Mammary epithelial cell (primary cell): Measurements from ENCODE around the gene DNAJB12.
"Not testable (repeated sequence)": the region's sequence is repeated elsewhere in the genome, so short reads cannot be mapped to it uniquely, and the experiment has no call there.

Experiments used
- EZH2 ChIP-seq: IDR thresholded peaks from 2 replicates; pipeline ENCODE4 v1.6.1; 2012; ENCODE audit warnings: low read length, inconsistent platforms, borderline replicate concordance
- TF ChIP-seq, protein P1 (sequence below), 2 donors: IDR thresholded peaks in 1 of 2; conservative IDR thresholded peaks in 1 of 2; 2 replicates each; pipeline ENCODE4 v1.5.1; 2011 to 2012; ENCODE audit warnings: inconsistent platforms in 2 of 2, low read length in 2 of 2, mild to moderate bottlenecking in 2 of 2, control low read depth in 1 of 2, low read depth in 1 of 2; ENCODE audit not compliant: insufficient read depth in 1 of 2; ENCODE audit errors: extremely low read depth in 1 of 2

DNA sequence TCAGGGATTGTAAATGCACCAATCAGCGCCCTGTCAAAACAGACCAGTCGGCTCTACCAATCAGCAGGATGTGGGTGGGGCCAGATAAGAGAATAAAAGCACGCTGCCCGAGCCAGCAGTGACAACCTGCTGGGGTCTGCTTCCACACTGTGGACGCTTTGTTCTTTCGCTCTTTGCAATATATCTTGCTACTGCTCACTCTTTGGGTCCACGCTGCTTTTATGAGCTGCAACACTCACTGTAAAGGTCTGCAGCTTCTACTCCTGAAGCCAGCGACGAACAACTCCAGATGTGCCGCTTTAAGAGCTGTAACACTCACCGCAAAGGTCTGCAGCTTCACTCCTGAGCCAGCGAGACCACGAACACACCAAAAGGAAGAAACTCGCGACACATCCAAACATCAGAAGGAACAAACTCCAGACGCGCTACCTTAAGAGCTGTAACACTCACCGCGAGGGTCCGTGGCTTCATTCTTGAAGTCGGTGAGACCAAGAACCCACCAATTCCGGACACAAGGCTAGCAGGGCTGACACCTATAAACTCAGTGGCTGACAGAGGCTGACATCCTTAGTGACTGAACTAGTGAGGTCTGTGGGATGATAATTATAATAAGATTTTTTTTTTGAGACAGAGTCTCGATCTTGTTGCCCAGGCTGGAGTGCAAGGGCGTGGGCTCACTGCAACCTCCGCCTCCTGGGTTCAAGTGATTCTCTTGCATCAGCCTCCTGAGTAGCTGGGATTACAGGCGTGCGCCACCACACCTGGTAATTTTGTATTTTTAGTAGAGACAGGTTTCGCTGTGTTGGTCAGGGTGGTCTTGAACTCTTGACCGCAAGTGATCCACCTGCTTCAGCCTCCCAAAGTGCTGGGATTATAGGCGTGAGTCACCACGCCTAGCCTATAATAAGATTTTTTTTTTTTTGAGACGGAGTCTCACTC lies 27.8 kb downstream of the DNAJB12 start:
- TF ChIP-seq, protein P1, sequence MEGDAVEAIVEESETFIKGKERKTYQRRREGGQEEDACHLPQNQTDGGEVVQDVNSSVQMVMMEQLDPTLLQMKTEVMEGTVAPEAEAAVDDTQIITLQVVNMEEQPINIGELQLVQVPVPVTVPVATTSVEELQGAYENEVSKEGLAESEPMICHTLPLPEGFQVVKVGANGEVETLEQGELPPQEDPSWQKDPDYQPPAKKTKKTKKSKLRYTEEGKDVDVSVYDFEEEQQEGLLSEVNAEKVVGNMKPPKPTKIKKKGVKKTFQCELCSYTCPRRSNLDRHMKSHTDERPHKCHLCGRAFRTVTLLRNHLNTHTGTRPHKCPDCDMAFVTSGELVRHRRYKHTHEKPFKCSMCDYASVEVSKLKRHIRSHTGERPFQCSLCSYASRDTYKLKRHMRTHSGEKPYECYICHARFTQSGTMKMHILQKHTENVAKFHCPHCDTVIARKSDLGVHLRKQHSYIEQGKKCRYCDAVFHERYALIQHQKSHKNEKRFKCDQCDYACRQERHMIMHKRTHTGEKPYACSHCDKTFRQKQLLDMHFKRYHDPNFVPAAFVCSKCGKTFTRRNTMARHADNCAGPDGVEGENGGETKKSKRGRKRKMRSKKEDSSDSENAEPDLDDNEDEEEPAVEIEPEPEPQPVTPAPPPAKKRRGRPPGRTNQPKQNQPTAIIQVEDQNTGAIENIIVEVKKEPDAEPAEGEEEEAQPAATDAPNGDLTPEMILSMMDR (conservative IDR thresholded peaks at IDR 0.05 in 1 of 2, IDR thresholded peaks at IDR 0.05 in 1 of 2; ENCODE audit: extremely low read depth in 1 of 2, insufficient read depth in 1 of 2, low read depth in 1 of 2, low read length in 2 of 2): not testable (repeated sequence)
- TF ChIP-seq EZH2: not testable (repeated sequence)
